ENCODE measurements around the gene CD99. TPM values are rescaled to one million over a fixed set of nuclear protein-coding genes. Genes with fewer than 3 reads are reported as not detected.
"Not testable (repeated sequence)": the region's sequence is repeated elsewhere in the genome, so short reads cannot be mapped to it uniquely, and the experiment has no call there.

Gene CD99
- total and polyA plus RNA-seq, 2 donors (not counting 3 experiments of a cell fraction or from before 2014, with no cell fraction given): 364 to 654 TPM

DNA sequence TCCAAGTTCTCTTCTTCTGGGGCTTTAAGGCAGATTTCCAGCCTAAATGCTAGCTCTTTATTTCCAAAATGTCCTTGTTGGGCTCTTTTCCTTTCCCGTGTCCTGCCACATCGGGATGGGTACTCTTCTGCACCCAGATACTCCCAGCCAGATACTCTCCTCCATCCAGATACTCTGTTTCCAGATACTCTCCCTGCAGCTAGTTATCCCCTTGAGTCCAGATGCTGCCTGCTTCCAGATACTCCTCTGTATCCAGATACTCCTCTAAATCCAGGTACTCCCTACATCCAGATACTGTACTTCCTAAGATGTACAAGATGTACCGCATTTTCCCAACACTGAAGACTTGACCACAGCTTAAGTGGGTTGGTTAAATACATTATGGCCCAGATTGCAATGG, 50.3 kb downstream of the CD99 start:
- CTCF ChIA-PET: no interaction called here
- Histone ChIP-seq H3K9ac (replicated peaks; ENCODE audit: extremely low read depth, insufficient read depth, low read length) (no peak overlapping the region), H4K20me1 (replicated peaks; ENCODE audit: control insufficient read depth, extremely low read depth, insufficient read depth, low read length) (no peaks in the 10 kb centered on the region), H3K79me2 (ENCODE audit: control insufficient read depth, insufficient read depth, low read length) (no peaks in the 10 kb centered on the region), H3K4me3 (replicated peaks in 1 of 3; ENCODE audit: insufficient read depth in 1 of 3, low read depth in 1 of 3, low read length in 3 of 3) (no peak overlapping the region), H3K36me3 (ENCODE audit: control insufficient read depth in 2 of 2, extremely low read depth in 1 of 2, insufficient read depth in 2 of 2, low read length in 2 of 2) (peaks cover 16 to 19% of the 10 kb centered on the region in 2 experiments), H3K4me1 (ENCODE audit: control insufficient read depth, extremely low read depth, insufficient read depth, low read length) (peaks cover 13% of the 10 kb centered on the region), H3K9me3 (replicated peaks; ENCODE audit: control insufficient read depth, insufficient read depth, low read length) (no peaks in the 10 kb centered on the region), H3K9me1 (replicated peaks; ENCODE audit: control insufficient read depth, extremely low read depth, insufficient read depth, low read length) (no peaks in the 10 kb centered on the region), H3K4me2 (ENCODE audit: insufficient read depth, low read length) (no peak overlapping the region), H3K27ac (ENCODE audit: insufficient read depth, low read depth, low read length) (no peak overlapping the region), H2AFZ (ENCODE audit: low read depth, low read length) (no peak overlapping the region), H3K27me3 (ENCODE audit: control insufficient read depth in 2 of 2, insufficient read depth in 2 of 2, low read length in 2 of 2) (no peaks in the 10 kb centered on the region)
- POLR2A ChIA-PET: no interaction called here
- no peak for DNase-seq (ENCODE audit: low read depth, low spot score)
- intact Hi-C loops (cut with micrococcal nuclease): no loop called here
- TF ChIP-seq POLR2A (IDR thresholded peaks at IDR 0.05; ENCODE audit: low read depth, low read length) (no peak), POLR2AphosphoS5 (IDR thresholded peaks at IDR 0.05; ENCODE audit: insufficient read depth, low read depth, low read length) (no peak), EZH2 (IDR thresholded peaks at IDR 0.05; ENCODE audit: borderline replicate concordance, low read depth, low read length, severe bottlenecking) (no peak), GATA2 (IDR thresholded peaks at IDR 0.05; ENCODE audit: insufficient read depth, insufficient read length, low read depth, low read length) (no peak), FOS (IDR thresholded peaks at IDR 0.05; ENCODE audit: borderline replicate concordance, insufficient read depth, low read length) (no peak), MYC (IDR thresholded peaks at IDR 0.05; ENCODE audit: low read depth, low read length) (no peak), JUN (IDR thresholded peaks at IDR 0.05; ENCODE audit: borderline replicate concordance, insufficient read depth, insufficient read length, low read depth) (no peak)
- TF ChIP-seq, protein P1, sequence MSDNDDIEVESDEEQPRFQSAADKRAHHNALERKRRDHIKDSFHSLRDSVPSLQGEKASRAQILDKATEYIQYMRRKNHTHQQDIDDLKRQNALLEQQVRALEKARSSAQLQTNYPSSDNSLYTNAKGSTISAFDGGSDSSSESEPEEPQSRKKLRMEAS (IDR thresholded peaks at IDR 0.05; ENCODE audit: insufficient read depth, insufficient read length): no peak
- TF ChIP-seq, protein P2, sequence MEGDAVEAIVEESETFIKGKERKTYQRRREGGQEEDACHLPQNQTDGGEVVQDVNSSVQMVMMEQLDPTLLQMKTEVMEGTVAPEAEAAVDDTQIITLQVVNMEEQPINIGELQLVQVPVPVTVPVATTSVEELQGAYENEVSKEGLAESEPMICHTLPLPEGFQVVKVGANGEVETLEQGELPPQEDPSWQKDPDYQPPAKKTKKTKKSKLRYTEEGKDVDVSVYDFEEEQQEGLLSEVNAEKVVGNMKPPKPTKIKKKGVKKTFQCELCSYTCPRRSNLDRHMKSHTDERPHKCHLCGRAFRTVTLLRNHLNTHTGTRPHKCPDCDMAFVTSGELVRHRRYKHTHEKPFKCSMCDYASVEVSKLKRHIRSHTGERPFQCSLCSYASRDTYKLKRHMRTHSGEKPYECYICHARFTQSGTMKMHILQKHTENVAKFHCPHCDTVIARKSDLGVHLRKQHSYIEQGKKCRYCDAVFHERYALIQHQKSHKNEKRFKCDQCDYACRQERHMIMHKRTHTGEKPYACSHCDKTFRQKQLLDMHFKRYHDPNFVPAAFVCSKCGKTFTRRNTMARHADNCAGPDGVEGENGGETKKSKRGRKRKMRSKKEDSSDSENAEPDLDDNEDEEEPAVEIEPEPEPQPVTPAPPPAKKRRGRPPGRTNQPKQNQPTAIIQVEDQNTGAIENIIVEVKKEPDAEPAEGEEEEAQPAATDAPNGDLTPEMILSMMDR (IDR thresholded peaks at IDR 0.05; ENCODE audit: extremely low read depth in 1 of 2, insufficient read depth in 1 of 2, low read depth in 1 of 2, low read length in 2 of 2): no peak
- dilution Hi-C loops (cut with MboI; ENCODE audit: extremely low pct_ligation_motif_present, low sequenced_read_pairs): no loop called here
- BruUV-seq (replicated peaks): no TSS peak
- FAIRE-seq: no peak

DNA sequence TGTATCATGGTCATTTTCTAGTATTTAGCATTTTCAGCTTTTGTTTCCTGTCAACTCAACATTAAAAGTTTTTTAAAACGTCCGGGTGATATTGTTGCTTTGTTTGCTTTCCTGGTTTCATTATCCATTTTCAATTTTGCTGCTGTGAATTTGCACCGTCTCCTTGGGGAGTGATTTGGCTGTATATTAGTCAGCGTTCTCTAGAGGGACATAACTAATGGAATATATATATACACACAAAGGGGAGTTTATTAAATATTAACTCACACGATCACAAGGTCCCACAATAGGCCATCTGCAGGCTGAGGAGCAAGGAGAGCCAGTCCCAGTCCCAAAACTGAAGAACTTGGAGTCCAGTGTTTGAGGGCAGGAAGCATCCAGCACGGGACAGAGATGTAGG, 55.2 kb downstream of the CD99 start:
- POLR2A ChIA-PET; H3K36me3 ChIP-seq (ENCODE audit: control insufficient read depth in 2 of 2, extremely low read depth in 1 of 2, insufficient read depth in 2 of 2, low read length in 2 of 2); H3K9me3 ChIP-seq (replicated peaks; ENCODE audit: control insufficient read depth, insufficient read depth, low read length); H3K27me3 ChIP-seq (ENCODE audit: control insufficient read depth in 2 of 2, insufficient read depth in 2 of 2, low read length in 2 of 2); H2AFZ ChIP-seq (ENCODE audit: low read depth, low read length); CTCF ChIA-PET; H3K9ac ChIP-seq (replicated peaks; ENCODE audit: extremely low read depth, insufficient read depth, low read length); H3K4me3 ChIP-seq (replicated peaks in 1 of 3; ENCODE audit: insufficient read depth in 1 of 3, low read depth in 1 of 3, low read length in 3 of 3); intact Hi-C loops (cut with micrococcal nuclease); H3K9me1 ChIP-seq (replicated peaks; ENCODE audit: control insufficient read depth, extremely low read depth, insufficient read depth, low read length); H3K79me2 ChIP-seq (ENCODE audit: control insufficient read depth, insufficient read depth, low read length); H4K20me1 ChIP-seq (replicated peaks; ENCODE audit: control insufficient read depth, extremely low read depth, insufficient read depth, low read length); dilution Hi-C loops (cut with MboI; ENCODE audit: extremely low pct_ligation_motif_present, low sequenced_read_pairs); BruUV-seq (replicated peaks); FAIRE-seq: not testable (repeated sequence)
- peak; percentile 8 for DNase-seq (ENCODE audit: low read depth, low spot score)
- Histone ChIP-seq H3K4me2 (ENCODE audit: insufficient read depth, low read length) (peak overlapping the region; percentile 48), H3K4me1 (ENCODE audit: control insufficient read depth, extremely low read depth, insufficient read depth, low read length) (peaks cover 18% of the 10 kb centered on the region), H3K27ac (ENCODE audit: insufficient read depth, low read depth, low read length) (peak overlapping the region; percentile 56)

All from endothelial cell of umbilical vein (primary cell).